Iris pigment epithelial cell (primary cell): ENCODE data around the gene DYNAP.

Experiments
- DNase-seq: peaks from one replicate; pipeline ENCODE4 v3.0.0-alpha.2; 2011; ENCODE audit warnings: low read depth

The DYNAP gene

GRCh38 chr18:54636217-54636616, 45.2 kb downstream of the DYNAP start:
- no peak for DNase-seq

- DNase-seq: no peak
Observed at GRCh38 chr18:54641734-54642133, 50.7 kb downstream of the DYNAP start.

GRCh38 chr18:54647176-54647575, 56.1 kb downstream of the DYNAP start:
- peak; percentile 17 for DNase-seq
